A549 (cell line): ENCODE data around the gene SIM1.

ENCODE experiments used
- RARB ChIP-seq: fragments of 250-450 bp; sonication (Bioruptor Pico); IDR thresholded peaks from 2 replicates; pipeline ENCODE4 v1.8.0; 2021; ENCODE audit warnings: mild to moderate bottlenecking, moderate library complexity
- SREBF2 ChIP-seq: fragments of 450-650 bp; IDR thresholded peaks from 2 replicates; pipeline ENCODE4 v1.6.1; 2014; ENCODE audit warnings: mild to moderate bottlenecking, moderate library complexity
- TF ChIP-seq, protein P1 (sequence below): fragments of >200 bp; sonication (Bioruptor Twin); formaldehyde crosslinking; IDR thresholded peaks from 3 replicates; pipeline ENCODE4 v1.5.1; 2016

DNA sequence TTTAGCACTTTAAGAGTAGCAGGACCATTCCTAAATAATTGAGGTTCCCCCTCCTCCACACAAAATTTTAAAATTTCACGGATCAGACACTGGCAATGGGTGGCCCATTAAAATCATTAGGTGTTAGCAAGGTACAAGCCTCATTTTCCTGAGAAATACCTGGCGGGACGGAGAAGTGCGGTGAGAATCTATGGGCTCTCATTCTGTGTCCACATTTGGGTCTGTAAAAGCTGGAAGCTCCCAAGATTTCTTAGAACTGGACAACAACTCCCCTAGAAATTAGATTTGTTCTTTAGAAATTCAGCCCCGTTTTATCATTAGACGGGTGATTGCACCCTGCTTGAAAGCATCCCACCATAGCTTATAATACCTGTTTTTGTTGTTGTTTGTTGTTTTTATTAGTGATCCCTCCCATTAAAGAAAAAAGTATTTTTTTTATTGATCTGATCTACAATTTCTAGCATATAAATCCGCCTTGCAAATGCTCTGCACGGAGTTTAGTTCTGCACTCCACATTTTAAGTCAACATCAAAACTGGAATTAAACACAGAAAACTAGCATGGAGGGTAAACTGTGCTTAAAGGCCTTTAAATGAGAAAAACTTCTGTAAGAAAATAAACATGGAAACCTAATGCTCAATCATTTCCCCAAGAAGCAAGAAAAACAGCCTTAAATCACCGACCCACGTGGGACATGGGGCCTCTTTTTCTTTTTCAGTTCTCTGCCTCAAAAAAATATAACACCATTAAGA, 5.7 kb downstream of the SIM1 start:
- TF ChIP-seq, protein P1, sequence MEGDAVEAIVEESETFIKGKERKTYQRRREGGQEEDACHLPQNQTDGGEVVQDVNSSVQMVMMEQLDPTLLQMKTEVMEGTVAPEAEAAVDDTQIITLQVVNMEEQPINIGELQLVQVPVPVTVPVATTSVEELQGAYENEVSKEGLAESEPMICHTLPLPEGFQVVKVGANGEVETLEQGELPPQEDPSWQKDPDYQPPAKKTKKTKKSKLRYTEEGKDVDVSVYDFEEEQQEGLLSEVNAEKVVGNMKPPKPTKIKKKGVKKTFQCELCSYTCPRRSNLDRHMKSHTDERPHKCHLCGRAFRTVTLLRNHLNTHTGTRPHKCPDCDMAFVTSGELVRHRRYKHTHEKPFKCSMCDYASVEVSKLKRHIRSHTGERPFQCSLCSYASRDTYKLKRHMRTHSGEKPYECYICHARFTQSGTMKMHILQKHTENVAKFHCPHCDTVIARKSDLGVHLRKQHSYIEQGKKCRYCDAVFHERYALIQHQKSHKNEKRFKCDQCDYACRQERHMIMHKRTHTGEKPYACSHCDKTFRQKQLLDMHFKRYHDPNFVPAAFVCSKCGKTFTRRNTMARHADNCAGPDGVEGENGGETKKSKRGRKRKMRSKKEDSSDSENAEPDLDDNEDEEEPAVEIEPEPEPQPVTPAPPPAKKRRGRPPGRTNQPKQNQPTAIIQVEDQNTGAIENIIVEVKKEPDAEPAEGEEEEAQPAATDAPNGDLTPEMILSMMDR: no peak
- TF ChIP-seq RARB (CRISPR knock-in tag) (no peak), SREBF2 (no peak)
